K562 (cell line): ENCODE measurements around the gene GNG7. TPM values are rescaled to one million over a fixed set of nuclear protein-coding genes. Genes with fewer than 3 reads are reported as not detected.

Source experiments
- ATAC-seq: fragments of 200-7000 bp; cut with Tn5 transposase; 3 replicates; pipeline ENCODE4 v1.9.1; 2020; ENCODE audit warnings: moderate library complexity
- BruUV-seq: library from RNA; stranded (reverse); fragments of 400-500 nt; replicated peaks from 2 replicates; lab custom pipeline; 2021; lab: Mats Ljungman, UMichigan
- CTCF ChIA-PET: fragments of 300-600 bp; formaldehyde crosslinking; extraction: SDS; loops from one replicate; lab custom pipeline; 2021; ENCODE audit warnings: low intra/inter-chr PET ratio; lab: Yijun Ruan, JAX
- POLR2A ChIA-PET: fragments of 300-600, 350-650 bp; sonication (Branson Sonifier 250); formaldehyde crosslinking; extraction: SDS; loops from one replicate; lab custom pipeline; 2021; ENCODE audit warnings: antibody characterized with exemption, inconsistent platforms; lab: Yijun Ruan, JAX
- DNase-seq, 4 experiments: peaks; one replicate each; pipeline versions ENCODE4 v3.0.0 to v3.0.0-alpha.2; 2011 to 2018; ENCODE audit warnings: low spot score in 3 of 4, mixed read lengths in 3 of 4; ENCODE audit errors: extremely low read depth in 1 of 4
- FAIRE-seq: peaks from 2 replicates; lab custom pipeline; 2011; peaks lifted over from hg19 to GRCh38; lab: Jason Lieb, UNC
- H2AFZ ChIP-seq: 2 replicates; pipeline ENCODE4 v1.6.0; 2011; ENCODE audit warnings: low read depth, low read length, control low read depth, inconsistent platforms
- H3K27ac ChIP-seq: fragments of 200-600 bp; 3 replicates; pipeline ENCODE4 v1.8.0; 2011; ENCODE audit warnings: low read depth, mild to moderate bottlenecking, control low read depth, inconsistent platforms, low read length, moderate library complexity, mixed read lengths; ENCODE audit errors: extremely low read depth
- H3K27me3 ChIP-seq, 2 experiments: fragments of 300-600 bp in 1 of 2; 2 replicates in 1 of 2; 3 replicates in 1 of 2; pipeline versions ENCODE4 v1.6.0 to v1.8.0; 2011; ENCODE audit warnings: inconsistent platforms in 2 of 2, low read length in 2 of 2, mild to moderate bottlenecking in 1 of 2, mixed read lengths in 1 of 2, moderate library complexity in 1 of 2; ENCODE audit not compliant: control insufficient read depth in 2 of 2, insufficient read depth in 2 of 2
- H3K36me3 ChIP-seq: fragments of 300-600 bp; 3 replicates; pipeline ENCODE4 v1.8.0; 2011; ENCODE audit warnings: mild to moderate bottlenecking, low read length, inconsistent platforms; ENCODE audit not compliant: control insufficient read depth, insufficient read depth
- H3K4me1 ChIP-seq, 2 experiments: fragments of 200-600 bp in 1 of 2; replicated peaks in 1 of 2; 2 replicates in 1 of 2; 3 replicates in 1 of 2; pipeline versions ENCODE4 v1.5.1 to v1.8.0; 2011; ENCODE audit warnings: inconsistent platforms in 2 of 2, low read length in 2 of 2, mild to moderate bottlenecking in 1 of 2, mixed read lengths in 1 of 2, moderate library complexity in 1 of 2; ENCODE audit not compliant: control insufficient read depth in 2 of 2, insufficient read depth in 2 of 2
- H3K4me2 ChIP-seq: 2 replicates; pipeline ENCODE4 v1.6.1; 2011; ENCODE audit warnings: low read length, control low read depth, inconsistent platforms, mixed read lengths; ENCODE audit not compliant: insufficient read depth
- H3K4me3 ChIP-seq: fragments of 200-600 bp; sonication (generic), shearing (Covaris generic); 2 replicates; pipeline ENCODE4 v1.5.1; 2016; ENCODE audit warnings: control low read depth, inconsistent platforms
- H3K79me2 ChIP-seq: fragments of 200-600 bp; 3 replicates; pipeline ENCODE4 v1.8.0; 2011; ENCODE audit warnings: low read length, inconsistent platforms; ENCODE audit not compliant: control insufficient read depth, insufficient read depth
- H3K9ac ChIP-seq, 2 experiments: 2 replicates each; pipeline versions ENCODE4 v1.6.0 to v1.6.1; 2011; ENCODE audit warnings: low read depth in 2 of 2, low read length in 2 of 2, control low read depth in 1 of 2, inconsistent platforms in 1 of 2, mild to moderate bottlenecking in 1 of 2, mixed read lengths in 1 of 2; ENCODE audit not compliant: insufficient read depth in 1 of 2
- H3K9me1 ChIP-seq: one replicate; pipeline ENCODE4 v1.6.0; 2011; ENCODE audit warnings: inconsistent platforms, mild to moderate bottlenecking, low read length, moderate library complexity; ENCODE audit not compliant: control insufficient read depth, insufficient read depth
- H3K9me3 ChIP-seq: replicated peaks from 2 replicates; pipeline ENCODE4 v1.5.1; 2011; ENCODE audit warnings: low read depth, low read length, inconsistent platforms; ENCODE audit not compliant: control insufficient read depth, insufficient read depth
- H4K20me1 ChIP-seq: replicated peaks from 2 replicates; pipeline ENCODE4 v1.6.1; 2011; ENCODE audit warnings: low read length, inconsistent platforms, mixed read lengths; ENCODE audit not compliant: control insufficient read depth, insufficient read depth
- EGR1 ChIP-seq: fragments of 450-650 bp; conservative IDR thresholded peaks from 2 replicates; pipeline ENCODE4 v1.6.1; 2017; ENCODE audit warnings: mild to moderate bottlenecking
- HNRNPK ChIP-seq: fragments of 200-400 bp; formaldehyde crosslinking; IDR thresholded peaks from one replicate; pipeline ENCODE4 v1.6.1; 2018; ENCODE audit warnings: mild to moderate bottlenecking, low read depth, low read length; ENCODE audit not compliant: poor library complexity, severe bottlenecking
- PHF8 ChIP-seq: fragments of 200-600 bp; sonication (generic); IDR thresholded peaks from 2 replicates; pipeline ENCODE4 v1.6.1; 2012; ENCODE audit warnings: mixed run types, mild to moderate bottlenecking, inconsistent platforms, low read length, moderate library complexity, borderline replicate concordance
- ZFP36 ChIP-seq: fragments of 150-350 bp; IDR thresholded peaks from 2 replicates; pipeline ENCODE4 v1.6.1; 2018; ENCODE audit warnings: low read length, low read depth; ENCODE audit not compliant: partially characterized antibody
- ZNF121 ChIP-seq: sonication (generic); formaldehyde crosslinking; conservative IDR thresholded peaks from 2 replicates; pipeline ENCODE4 v1.8.0; 2022; ENCODE audit warnings: missing genetic modification reagents
- WGBS: fragments of 100-300 bp; shearing (Covaris generic); methylation state at CpG from one replicate; pipeline ENCODE4 v1.1.6; 2016; ENCODE audit warnings: low coverage, mixed read lengths; ENCODE audit not compliant: insufficient coverage; ENCODE audit errors: missing lambda C conversion rate; 5-methylcytosine and 5-hydroxymethylcytosine counted together
- in situ Hi-C: fragments of 300-500 bp; cut with MboI; formaldehyde crosslinking; loops from 4 replicates; pipeline ENCODE4 v1.15.0; 2018; ENCODE audit warnings: inconsistent platforms, mixed read lengths
- intact Hi-C: fragments of 100-400 bp; cut with micrococcal nuclease; formaldehyde crosslinking; loops from 2 replicates; pipeline ENCODE4 v1.14.2; 2022
- polyA plus RNA-seq, 8 experiments: library from polyadenylated mRNA; depleted of rRNA in 4 of 8; stranded (reverse) in 5 of 8; unstranded in 3 of 8; fragments of >200 nt; fragmentation: Nextera tagmentation in 2 of 8; fragmentation: Illumina TruSeq in 1 of 8; extraction: Ambion mirVana in 2 of 8; extraction: Trizol in 1 of 8; gene quantifications; 2 replicates each; pipeline versions ENCODE4 v1.2.1 to v1.2.3, GENCODE V29; 2011 to 2014; ENCODE audit warnings: inconsistent platforms in 1 of 8, missing spikeins in 1 of 8
- total RNA-seq, 7 experiments: library from RNA; depleted of rRNA in 6 of 7; stranded (reverse); fragments of >200 nt in 6 of 7; fragmentation: Illumina TruSeq in 2 of 7; extraction: Trizol in 2 of 7; gene quantifications; 2 replicates each; pipeline versions ENCODE4 v1.2.1 to v1.2.3, GENCODE V29; 2011 to 2021; ENCODE audit warnings: low replicate concordance in 1 of 7

The GNG7 gene
- total and polyA plus RNA-seq, 9 of the 15 experiments (the other 6 are each of a cell fraction or from before 2014, with no cell fraction given), result 0.01 to 0.20 (median 0.06) TPM; not detected in 1

DNA sequence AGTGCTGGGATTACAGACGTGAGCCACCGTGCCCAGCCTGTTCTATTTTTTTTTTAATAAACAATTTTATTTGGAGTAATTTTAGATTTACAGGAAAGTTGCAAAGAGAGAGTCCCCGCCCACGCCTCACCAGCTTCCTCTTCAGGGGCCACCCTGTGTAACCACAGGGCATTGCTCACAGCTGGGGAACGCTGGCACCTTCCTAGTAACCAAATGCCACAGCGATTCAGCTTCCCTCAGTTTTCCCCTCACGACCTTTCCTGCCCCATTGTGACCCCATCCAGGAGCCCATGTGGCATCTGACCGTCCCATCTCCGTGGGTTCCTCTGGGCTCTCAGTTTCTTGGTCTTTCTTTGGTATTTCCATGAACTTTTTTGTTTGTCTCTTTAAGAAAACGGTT lies 83.9 kb downstream of the GNG7 start:
- H3K9me1 ChIP-seq, result no peaks in the 10 kb centered on the region
- no peak overlapping the region for H3K4me3 ChIP-seq
- peaks cover 4% of the 10 kb centered on the region; the same call in 1 of the 2 replicates for H3K9me3 ChIP-seq
- H3K4me1 ChIP-seq, result peaks cover 2 to 13% of the 10 kb centered on the region in 2 experiments; a peak in 3 of 5 replicates
- H3K27ac ChIP-seq, result no peak overlapping the region
- CTCF ChIA-PET, result interaction anchor here (0.7 to 0.9 kb wide), 2 partner anchors 9 to 68 kb away, joined by 3 to 5 read pairs; no protein-coding TSS in a partner anchor
- no peaks in the 10 kb centered on the region for H3K36me3 ChIP-seq
- POLR2A ChIA-PET, result interaction anchor here (0.6 to 0.8 kb wide), 2 partner anchors 52 to 404 kb away, joined by 3 to 5 read pairs; no protein-coding TSS in a partner anchor
- no peak overlapping the region for H2AFZ ChIP-seq
- DNase-seq (no peak), FAIRE-seq (no peak), ATAC-seq (no peak)
- 0 out of 2 replicates have a peak, but pooled peaks cover 1% of the 10 kb centered on the region for H4K20me1 ChIP-seq
- peaks cover 2 to 42% of the 10 kb centered on the region in 2 experiments; a peak in 2 of 5 replicates for H3K27me3 ChIP-seq
- intact Hi-C loops (loop anchor here (10.0 kb wide), 2 partner anchors 224 to 464 kb away; partner anchors contain the start of gene AP3D1), in situ Hi-C loops (no loop called here)
- WGBS, result 19% methylated on average over 10 of the region's 10 CpGs
- H3K9ac ChIP-seq, result no peak overlapping the region
- H3K4me2 ChIP-seq, result no peak overlapping the region
- BruUV-seq, result no TSS peak
- no peaks in the 10 kb centered on the region for H3K79me2 ChIP-seq
- TF ChIP-seq PHF8 (no peak), EGR1 (0 out of 2 replicates have a peak, but pooled peaks have one; percentile 19)

DNA sequence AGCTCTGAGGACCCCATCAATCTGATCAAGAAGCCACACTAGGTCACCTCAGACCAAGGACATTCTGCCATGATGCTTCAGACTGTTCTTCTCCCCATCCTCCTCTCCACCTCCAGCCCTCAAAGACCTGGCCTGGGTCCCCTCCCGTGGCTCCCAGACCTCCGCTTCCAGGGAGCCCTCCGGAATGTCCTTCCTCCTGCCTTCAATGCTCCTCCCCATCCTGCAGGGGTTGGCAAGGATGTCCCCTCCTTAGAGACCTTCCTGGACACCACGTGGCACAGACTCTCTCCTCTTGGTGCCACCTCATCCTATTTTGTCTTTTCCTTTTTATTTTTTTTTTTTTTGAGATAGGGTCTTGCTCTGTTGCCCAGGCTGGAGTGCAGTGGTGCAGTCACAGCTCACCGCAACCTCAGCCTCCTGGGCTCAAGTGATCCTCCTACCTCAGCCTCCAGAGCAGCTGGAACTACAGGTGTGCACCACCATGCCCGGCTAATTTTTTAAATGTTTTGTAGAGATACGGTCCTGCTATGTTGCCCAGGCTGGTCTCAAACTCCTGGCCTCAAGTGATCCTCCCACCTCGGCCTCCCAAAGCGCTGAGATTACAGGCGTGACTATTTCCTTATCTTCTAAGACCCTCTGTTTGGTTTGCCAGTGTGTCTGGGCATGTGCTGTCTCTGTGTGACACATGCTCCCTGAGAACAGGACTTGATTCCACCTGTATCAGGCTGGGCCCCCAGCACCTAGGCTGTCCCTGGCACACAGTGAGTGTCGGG lies 84.9 kb downstream of the GNG7 start:
- H2AFZ ChIP-seq, result no peak overlapping the region
- no peaks in the 10 kb centered on the region for H3K36me3 ChIP-seq
- no peak overlapping the region for H3K4me3 ChIP-seq
- H3K27me3 ChIP-seq, result peaks cover 2 to 41% of the 10 kb centered on the region in 2 experiments; a peak in 2 of 5 replicates
- in situ Hi-C loops, result no loop called here
- DNase-seq, result no peak
- peaks cover 2 to 13% of the 10 kb centered on the region in 2 experiments; a peak in 3 of 5 replicates for H3K4me1 ChIP-seq
- FAIRE-seq, result no peak
- ATAC-seq, result no peak
- POLR2A ChIA-PET, result no interaction called here
- 3% methylated on average over 11 of the region's 11 CpGs for WGBS
- CTCF ChIA-PET, result no interaction called here
- intact Hi-C loops, result loop anchor here (10.0 kb wide), 2 partner anchors 223 to 463 kb away; partner anchors contain the start of gene AP3D1
- BruUV-seq, result no TSS peak
- no peak overlapping the region for H3K4me2 ChIP-seq
- no peak overlapping the region for H3K27ac ChIP-seq
- H3K9me1 ChIP-seq, result no peaks in the 10 kb centered on the region
- peak overlapping the region in 1 of 2 experiments; percentile 8; a peak in 1 of 4 replicates for H3K9ac ChIP-seq
- H4K20me1 ChIP-seq, result 0 out of 2 replicates have a peak, but pooled peaks cover 4% of the 10 kb centered on the region
- TF ChIP-seq HNRNPK, result no peak
- peak; percentile 58 for TF ChIP-seq ZFP36
- TF ChIP-seq ZNF121 (CRISPR knock-in tag), result peak; percentile 90
- peaks cover 2% of the 10 kb centered on the region; the same call in 1 of the 2 replicates for H3K9me3 ChIP-seq
- no peaks in the 10 kb centered on the region for H3K79me2 ChIP-seq
